Mesenchymal stem cell (in vitro differentiated cells and primary cell): ENCODE results near the gene CCNC.

Experiments used
- DNase-seq: peaks from one replicate; pipeline ENCODE4 v3.0.0-alpha.2; 2013
- H2AFZ ChIP-seq: one replicate; pipeline ENCODE4 v1.6.1; 2013; ENCODE audit warnings: low read depth, mild to moderate bottlenecking, control low read depth, inconsistent platforms, low read length, moderate library complexity
- H2AK5ac ChIP-seq: 2 replicates; pipeline ENCODE4 v1.6.1; 2013; ENCODE audit warnings: low read length, moderate library complexity, mild to moderate bottlenecking, inconsistent platforms; ENCODE audit not compliant: severe bottlenecking
- H2BK120ac ChIP-seq: one replicate; pipeline ENCODE4 v1.6.1; 2013; ENCODE audit warnings: low read depth, mild to moderate bottlenecking, inconsistent platforms, low read length, moderate library complexity
- H2BK12ac ChIP-seq, 2 experiments: one replicate each; pipeline ENCODE4 v1.6.1; 2013; ENCODE audit warnings: inconsistent platforms in 2 of 2, low read length in 2 of 2, mild to moderate bottlenecking in 2 of 2, moderate library complexity in 2 of 2, control low read depth in 1 of 2
- H2BK15ac ChIP-seq: one replicate; pipeline ENCODE4 v1.6.1; 2013; ENCODE audit warnings: mild to moderate bottlenecking, low read depth, inconsistent platforms; ENCODE audit not compliant: poor library complexity, severe bottlenecking
- H2BK5ac ChIP-seq: 2 replicates; pipeline ENCODE4 v1.6.1; 2013; ENCODE audit warnings: low read depth, mild to moderate bottlenecking, low read length, control low read depth, inconsistent platforms; ENCODE audit not compliant: poor library complexity, severe bottlenecking
- H3K14ac ChIP-seq, 2 experiments: one replicate each; pipeline ENCODE4 v1.6.1; 2013; ENCODE audit warnings: inconsistent platforms in 2 of 2, low read length in 2 of 2, control low read depth in 1 of 2, mild to moderate bottlenecking in 1 of 2, moderate library complexity in 1 of 2
- H3K18ac ChIP-seq, 2 experiments: one replicate each; pipeline ENCODE4 v1.6.1; 2013; ENCODE audit warnings: inconsistent platforms in 2 of 2, low read length in 2 of 2, control low read depth in 1 of 2, low read depth in 1 of 2, mild to moderate bottlenecking in 1 of 2
- H3K23ac ChIP-seq, 2 experiments: one replicate each; pipeline ENCODE4 v1.6.1; 2013; ENCODE audit warnings: inconsistent platforms in 2 of 2, low read length in 2 of 2, mild to moderate bottlenecking in 2 of 2, moderate library complexity in 2 of 2, control low read depth in 1 of 2
- H3K27ac ChIP-seq: 2 replicates; pipeline ENCODE4 v1.5.1; 2013; ENCODE audit warnings: mild to moderate bottlenecking, moderate library complexity, low read length, control low read depth, inconsistent platforms; ENCODE audit not compliant: poor library complexity, severe bottlenecking
- H3K27me3 ChIP-seq, 2 experiments: 2 replicates each; pipeline versions ENCODE4 v1.6.1 to v1.7.0; 2013; ENCODE audit warnings: low read length in 2 of 2, mild to moderate bottlenecking in 2 of 2, moderate library complexity in 2 of 2, control low read depth in 1 of 2, inconsistent platforms in 1 of 2; ENCODE audit not compliant: control insufficient read depth in 1 of 2, insufficient read depth in 1 of 2
- H3K36me3 ChIP-seq, 2 experiments: 2 replicates each; pipeline versions ENCODE4 v1.6.1 to v1.7.0; 2013; ENCODE audit warnings: low read length in 2 of 2, control low read depth in 1 of 2, inconsistent platforms in 1 of 2, low read depth in 1 of 2, mild to moderate bottlenecking in 1 of 2; ENCODE audit not compliant: insufficient read depth in 2 of 2, control insufficient read depth in 1 of 2
- H3K4ac ChIP-seq, 2 experiments: one replicate each; pipeline ENCODE4 v1.6.1; 2013; ENCODE audit warnings: inconsistent platforms in 2 of 2, low read length in 2 of 2, mild to moderate bottlenecking in 2 of 2, moderate library complexity in 2 of 2, control low read depth in 1 of 2, low read depth in 1 of 2
- H3K4me1 ChIP-seq: 2 replicates; pipeline ENCODE4 v1.6.1; 2013; ENCODE audit warnings: low read depth, low read length, control low read depth; ENCODE audit not compliant: control insufficient read depth, insufficient read depth
- H3K4me2 ChIP-seq: 2 replicates; pipeline ENCODE4 v1.6.1; 2013; ENCODE audit warnings: low read length, mild to moderate bottlenecking, inconsistent platforms; ENCODE audit not compliant: poor library complexity, severe bottlenecking
- H3K4me3 ChIP-seq, 2 experiments: 2 replicates each; pipeline versions ENCODE4 v1.5.1 to v1.7.0; 2013; ENCODE audit warnings: low read length in 2 of 2, mild to moderate bottlenecking in 2 of 2, control low read depth in 1 of 2, low read depth in 1 of 2; ENCODE audit not compliant: insufficient read depth in 1 of 2
- H3K79me1 ChIP-seq: replicated peaks from 2 replicates; pipeline ENCODE4 v1.6.1; 2013; ENCODE audit warnings: mild to moderate bottlenecking, control low read depth, low read length, inconsistent platforms; ENCODE audit not compliant: poor library complexity, severe bottlenecking
- H3K9ac ChIP-seq: 2 replicates; pipeline ENCODE4 v1.7.0; 2013; ENCODE audit warnings: mild to moderate bottlenecking, low read length, moderate library complexity
- H3K9me3 ChIP-seq: 2 replicates; pipeline ENCODE4 v1.7.0; 2013; ENCODE audit warnings: mild to moderate bottlenecking, low read length; ENCODE audit not compliant: control insufficient read depth
- H4K8ac ChIP-seq: one replicate; pipeline ENCODE4 v1.6.1; 2013; ENCODE audit warnings: inconsistent platforms, mild to moderate bottlenecking, low read length, moderate library complexity
- H4K91ac ChIP-seq: one replicate; pipeline ENCODE4 v1.6.1; 2013; ENCODE audit warnings: mild to moderate bottlenecking, low read length, inconsistent platforms
- WGBS: methylation state at CpG from one replicate; pipeline ENCODE4 v1.1.7; 2013; ENCODE audit warnings: mixed read lengths; 5-methylcytosine and 5-hydroxymethylcytosine counted together

The CCNC gene

GRCh38 chr6:99579781-99580180, 11.3 kb upstream of the CCNC start:
- Histone ChIP-seq H2AK5ac (no peak overlapping the region), H2AFZ (no peak overlapping the region), H3K9ac (no peak overlapping the region), H3K9me3 (no peaks in the 10 kb centered on the region), H2BK15ac (no peak overlapping the region), H2BK5ac (no peak overlapping the region), H3K27ac (no peak overlapping the region), H3K4ac (no peak overlapping the region), H4K8ac (no peak overlapping the region), H3K14ac (no peak overlapping the region), H3K18ac (no peak overlapping the region), H3K23ac (no peak overlapping the region), H3K79me1 (no peaks in the 10 kb centered on the region), H2BK120ac (no peak overlapping the region), H2BK12ac (no peak overlapping the region), H3K4me2 (no peak overlapping the region), H3K27me3 (peaks cover 0 to 8% of the 10 kb centered on the region in 2 experiments), H4K91ac (no peak overlapping the region), H3K4me3 (no peak overlapping the region), H3K36me3 (peaks cover 0 to 6% of the 10 kb centered on the region in 2 experiments), H3K4me1 (no peaks in the 10 kb centered on the region)
- WGBS, result 77% methylated on average over 3 of the region's 4 CpGs
- no peak for DNase-seq

GRCh38 chr6:99575544-99576227, 7.2 kb upstream of the CCNC start:
- Histone ChIP-seq H3K27ac (no peak overlapping the region), H3K36me3 (peaks cover 0 to 6% of the 10 kb centered on the region in 2 experiments), H2BK12ac (no peak overlapping the region), H3K4ac (no peak overlapping the region), H4K91ac (no peak overlapping the region), H3K18ac (no peak overlapping the region), H2BK15ac (no peak overlapping the region), H3K9ac (no peak overlapping the region), H3K79me1 (no peaks in the 10 kb centered on the region), H4K8ac (no peak overlapping the region), H3K27me3 (peaks cover 0 to 2% of the 10 kb centered on the region in 2 experiments), H3K4me3 (no peak overlapping the region), H3K14ac (no peak overlapping the region), H2AK5ac (no peak overlapping the region), H3K9me3 (no peaks in the 10 kb centered on the region), H3K4me2 (no peak overlapping the region), H2AFZ (no peak overlapping the region), H3K4me1 (no peaks in the 10 kb centered on the region), H2BK120ac (no peak overlapping the region), H3K23ac (no peak overlapping the region), H2BK5ac (no peak overlapping the region)
- no peak for DNase-seq
- 68% methylated on average over 2 of the region's 2 CpGs for WGBS

- H2AFZ ChIP-seq, result no peak overlapping the region
- H3K27me3 ChIP-seq, result no peaks in the 10 kb centered on the region
- no peak overlapping the region for H3K14ac ChIP-seq
- H3K36me3 ChIP-seq, result peaks cover 0 to 6% of the 10 kb centered on the region in 2 experiments
- no peaks in the 10 kb centered on the region for H3K4me1 ChIP-seq
- no peak overlapping the region for H4K91ac ChIP-seq
- H2BK120ac ChIP-seq, result no peak overlapping the region
- no peak overlapping the region for H3K18ac ChIP-seq
- H2BK12ac ChIP-seq, result no peak overlapping the region
- no peak overlapping the region for H2AK5ac ChIP-seq
- no peak overlapping the region for H3K4me3 ChIP-seq
- H2BK5ac ChIP-seq, result no peak overlapping the region
- no peak overlapping the region for H3K4ac ChIP-seq
- H3K27ac ChIP-seq, result no peak overlapping the region
- no peaks in the 10 kb centered on the region for H3K9me3 ChIP-seq
- H3K79me1 ChIP-seq, result no peaks in the 10 kb centered on the region
- H4K8ac ChIP-seq, result no peak overlapping the region
- DNase-seq, result no peak
- H3K23ac ChIP-seq, result no peak overlapping the region
- no peak overlapping the region for H3K9ac ChIP-seq
- no peak overlapping the region for H2BK15ac ChIP-seq
- WGBS, result 100% methylated on average over 1 of the region's 2 CpGs
- H3K4me2 ChIP-seq, result no peak overlapping the region
Measured at GRCh38 chr6:99573980-99574617, 5.6 kb upstream of the CCNC start.

- DNase-seq, result no peak
- Histone ChIP-seq H3K27me3 (no peaks in the 10 kb centered on the region), H3K4me2 (no peak overlapping the region), H3K18ac (no peak overlapping the region), H3K9me3 (no peaks in the 10 kb centered on the region), H2BK12ac (no peak overlapping the region), H2BK5ac (no peak overlapping the region), H2BK15ac (no peak overlapping the region), H3K4me1 (no peaks in the 10 kb centered on the region), H3K36me3 (peaks cover 0 to 23% of the 10 kb centered on the region in 2 experiments), H3K4me3 (no peak overlapping the region), H4K8ac (no peak overlapping the region), H3K79me1 (peaks cover 2% of the 10 kb centered on the region), H4K91ac (no peak overlapping the region), H3K23ac (no peak overlapping the region), H2AFZ (no peak overlapping the region), H3K4ac (no peak overlapping the region), H2BK120ac (no peak overlapping the region), H3K9ac (no peak overlapping the region), H3K14ac (no peak overlapping the region), H2AK5ac (no peak overlapping the region), H3K27ac (no peak overlapping the region)
- WGBS, result 91% methylated on average over 1 of the region's 4 CpGs
Measured at GRCh38 chr6:99563056-99563723, 5.3 kb downstream of the CCNC start.
